ENCODE results near the gene BOLA2. TPM values are rescaled to one million over a fixed set of nuclear protein-coding genes. Genes with fewer than 3 reads are reported as not detected.
"Not testable (repeated sequence)": the region's sequence is repeated elsewhere in the genome, so short reads cannot be mapped to it uniquely, and the experiment has no call there.

The BOLA2 gene
- total RNA-seq, 1 experiment from 2014 or later: 12.7 TPM

DNA sequence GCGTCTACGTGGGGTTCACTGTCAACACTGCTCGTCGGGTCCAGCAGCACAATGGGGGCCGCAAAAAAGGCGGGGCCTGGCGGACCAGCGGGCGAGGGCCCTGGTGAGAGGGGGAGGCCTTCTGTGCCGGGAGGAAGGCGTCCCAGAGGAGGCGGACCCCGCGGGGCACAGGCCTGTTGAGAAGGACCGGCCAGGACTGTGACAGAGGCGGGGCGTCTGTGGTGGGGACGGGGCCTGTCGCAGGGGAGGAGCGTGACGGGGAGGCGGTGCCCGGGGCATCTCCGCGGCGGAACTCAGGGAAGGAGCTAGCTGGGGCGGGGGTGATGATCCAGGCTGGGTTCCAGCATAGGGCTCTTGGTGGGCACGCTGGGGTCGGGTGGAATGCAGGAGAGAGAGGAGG, 677 bp upstream of the BOLA2 start:
- not testable (repeated sequence) for H3K27me3 Mint-ChIP-seq (ENCODE audit: low read depth); H3K79me2 ChIP-seq (ENCODE audit: insufficient read depth, low read length); H3K4me1 Mint-ChIP-seq; H3K4me3 Mint-ChIP-seq; H3K14ac ChIP-seq (ENCODE audit: insufficient read depth, low read length); H3T11ph ChIP-seq (ENCODE audit: low read length); H3K4me2 ChIP-seq (ENCODE audit: insufficient read depth, insufficient read length, low read length); H3K23ac ChIP-seq (ENCODE audit: insufficient read length, low read depth, low read length); H3K27ac Mint-ChIP-seq; H3K4me1 ChIP-seq (ENCODE audit: insufficient read depth, low read length); H4K91ac ChIP-seq (ENCODE audit: insufficient read length, low read depth, low read length); H3K23me2 ChIP-seq (ENCODE audit: insufficient read length, low read depth, low read length, poor library complexity, severe bottlenecking); H2BK20ac ChIP-seq (ENCODE audit: low read depth, low read length, poor library complexity, severe bottlenecking); H3K9me3 ChIP-seq (ENCODE audit: control insufficient read depth, low read depth, low read length); H3K18ac ChIP-seq (ENCODE audit: insufficient read length, low read depth, low read length); H4K8ac ChIP-seq (replicated peaks; ENCODE audit: insufficient read length, low read depth, low read length); H2AK5ac ChIP-seq (ENCODE audit: insufficient read length, low read length); H3K9me3 Mint-ChIP-seq; H4K5ac ChIP-seq (ENCODE audit: insufficient read length, low read depth, low read length); H2BK15ac ChIP-seq (ENCODE audit: low read depth, low read length); H3K27me3 ChIP-seq (ENCODE audit: insufficient read depth, low read length); H2BK12ac ChIP-seq (ENCODE audit: insufficient read length, low read depth, low read length); H3K56ac ChIP-seq (ENCODE audit: insufficient read length, low read depth, low read length); H2AFZ ChIP-seq (ENCODE audit: low read length); H3K9ac ChIP-seq (ENCODE audit: extremely low read depth, insufficient read length, low read length); H3K79me1 ChIP-seq (ENCODE audit: insufficient read depth, low read depth, low read length, poor library complexity, severe bottlenecking); H3K36me3 Mint-ChIP-seq (ENCODE audit: insufficient read depth in 1 of 3, low read depth in 3 of 3); H2BK120ac ChIP-seq (ENCODE audit: low read depth, low read length, poor library complexity, severe bottlenecking); H3K4ac ChIP-seq (ENCODE audit: low read depth, low read length); DNase-seq; H4K20me1 ChIP-seq (ENCODE audit: control insufficient read depth, insufficient read depth, insufficient read length); H3K27ac ChIP-seq (ENCODE audit: insufficient read length, low read depth, low read length); H2BK5ac ChIP-seq (ENCODE audit: insufficient read length, low read length)
- no CpG with 5 or more reads among the region's 29 CpGs for WGBS (ENCODE audit: extremely low coverage, insufficient read length, low lambda C conversion rate)

DNA sequence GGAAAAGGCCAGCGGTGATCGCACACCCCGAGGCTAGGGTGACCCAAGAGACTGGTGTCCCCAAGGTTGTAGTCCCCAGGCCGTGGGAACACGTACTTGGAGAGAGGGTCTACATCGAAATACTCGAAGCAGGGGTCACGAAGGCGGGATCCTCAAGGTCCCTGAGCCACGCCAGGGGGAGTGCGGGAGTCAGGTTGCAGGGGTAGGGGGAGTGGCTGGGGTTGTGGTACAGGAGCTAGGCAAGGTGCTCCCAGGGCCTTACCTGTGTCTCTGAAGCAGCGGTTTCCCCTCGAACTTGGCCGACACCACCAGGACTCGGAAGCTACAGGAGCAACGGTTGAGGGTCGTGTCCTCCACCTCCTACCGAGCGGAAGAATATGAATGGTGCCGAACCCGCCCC, 397 bp downstream of the BOLA2 start:
- not testable (repeated sequence) for H2AK5ac ChIP-seq (ENCODE audit: insufficient read length, low read length); H3K23ac ChIP-seq (ENCODE audit: insufficient read length, low read depth, low read length); H3K9me3 ChIP-seq (ENCODE audit: control insufficient read depth, low read depth, low read length); H2BK12ac ChIP-seq (ENCODE audit: insufficient read length, low read depth, low read length); H3K27me3 Mint-ChIP-seq (ENCODE audit: low read depth); H3K79me2 ChIP-seq (ENCODE audit: insufficient read depth, low read length); H4K91ac ChIP-seq (ENCODE audit: insufficient read length, low read depth, low read length); H3K79me1 ChIP-seq (ENCODE audit: insufficient read depth, low read depth, low read length, poor library complexity, severe bottlenecking); H4K20me1 ChIP-seq (ENCODE audit: control insufficient read depth, insufficient read depth, insufficient read length); H2BK20ac ChIP-seq (ENCODE audit: low read depth, low read length, poor library complexity, severe bottlenecking); H4K5ac ChIP-seq (ENCODE audit: insufficient read length, low read depth, low read length); H3K14ac ChIP-seq (ENCODE audit: insufficient read depth, low read length); H3K27ac Mint-ChIP-seq; H3K27ac ChIP-seq (ENCODE audit: insufficient read length, low read depth, low read length); H3K9ac ChIP-seq (ENCODE audit: extremely low read depth, insufficient read length, low read length); H3K4me1 ChIP-seq (ENCODE audit: insufficient read depth, low read length); H3K4me1 Mint-ChIP-seq; H4K8ac ChIP-seq (replicated peaks; ENCODE audit: insufficient read length, low read depth, low read length); DNase-seq; H2BK120ac ChIP-seq (ENCODE audit: low read depth, low read length, poor library complexity, severe bottlenecking); H3K36me3 Mint-ChIP-seq (ENCODE audit: insufficient read depth in 1 of 3, low read depth in 3 of 3); H3K4me2 ChIP-seq (ENCODE audit: insufficient read depth, insufficient read length, low read length); H2BK15ac ChIP-seq (ENCODE audit: low read depth, low read length); H2BK5ac ChIP-seq (ENCODE audit: insufficient read length, low read length); H3K23me2 ChIP-seq (ENCODE audit: insufficient read length, low read depth, low read length, poor library complexity, severe bottlenecking); H3K4me3 Mint-ChIP-seq; H3K9me3 Mint-ChIP-seq; H3K18ac ChIP-seq (ENCODE audit: insufficient read length, low read depth, low read length); H3K4ac ChIP-seq (ENCODE audit: low read depth, low read length); H3K56ac ChIP-seq (ENCODE audit: insufficient read length, low read depth, low read length); H3K27me3 ChIP-seq (ENCODE audit: insufficient read depth, low read length); H3T11ph ChIP-seq (ENCODE audit: low read length); H2AFZ ChIP-seq (ENCODE audit: low read length)
- no CpG with 5 or more reads among the region's 21 CpGs for WGBS (ENCODE audit: extremely low coverage, insufficient read length, low lambda C conversion rate)
